Transverse colon (tissue), 4 donors: Measurements from ENCODE around the gene PAOX. TPM values are rescaled to one million over a fixed set of nuclear protein-coding genes. Genes with fewer than 3 reads are reported as not detected.

Source experiments
- DNase-seq: peaks from one replicate; pipeline ENCODE4 v3.0.0-alpha.2; 2019
- H3K27ac ChIP-seq, 4 donors: fragments of 200-600 bp; sonication (generic); 2 replicates each; pipeline ENCODE4 v1.5.1; 2016 to 2018; ENCODE audit warnings: inconsistent platforms in 4 of 4
- H3K27me3 ChIP-seq: fragments of 200-600 bp; sonication (generic); 2 replicates; pipeline ENCODE4 v1.5.1; 2017; ENCODE audit warnings: inconsistent platforms
- H3K36me3 ChIP-seq, 4 donors: fragments of 200-600 bp; sonication (generic); 2 replicates each; pipeline ENCODE4 v1.5.1; 2017 to 2019; ENCODE audit warnings: inconsistent platforms in 4 of 4
- H3K4me1 ChIP-seq, 4 donors: fragments of 200-600 bp; sonication (generic); 2 replicates each; pipeline ENCODE4 v1.5.1; 2017 to 2020; ENCODE audit warnings: inconsistent platforms in 4 of 4
- H3K4me3 ChIP-seq, 4 donors: fragments of 200-600 bp; sonication (generic); 1 replicate in 1 of 4; 2 replicates in 3 of 4; pipeline versions ENCODE4 v1.5.1 to v1.6.1; 2017 to 2019; ENCODE audit warnings: inconsistent platforms in 4 of 4
- H3K9me3 ChIP-seq, 2 donors: fragments of 200-600 bp; sonication (generic); 2 replicates each; pipeline ENCODE4 v1.5.1; 2017 to 2019; ENCODE audit warnings: inconsistent platforms in 2 of 2
- CTCF ChIP-seq, 5 experiments: fragments of 200-600 bp in 3 of 5; fragments of 450-650 bp in 2 of 5; sonication (generic) in 3 of 5; IDR thresholded peaks; 1 replicate in 2 of 5; 2 replicates in 3 of 5; pipeline ENCODE4 v1.5.1; 2016 to 2017; ENCODE audit warnings: antibody characterized with exemption in 5 of 5, inconsistent platforms in 3 of 5, mild to moderate bottlenecking in 2 of 5, moderate library complexity in 1 of 5
- EP300 ChIP-seq: sonication (generic); formaldehyde crosslinking; IDR thresholded peaks from one replicate; pipeline ENCODE4 v1.6.1; 2017; ENCODE audit warnings: antibody characterized with exemption, low read depth
- POLR2A ChIP-seq: fragments of 450-650 bp; IDR thresholded peaks from one replicate; pipeline ENCODE4 v1.6.1; 2016; ENCODE audit warnings: antibody characterized with exemption, mild to moderate bottlenecking, moderate library complexity
- POLR2AphosphoS5 ChIP-seq, 3 donors: sonication (generic); formaldehyde crosslinking; IDR thresholded peaks; one replicate each; pipeline ENCODE4 v1.6.1; 2016; ENCODE audit warnings: antibody characterized with exemption in 3 of 3
- whole genome bisulfite sequencing, 2 donors: methylation state at CpG; one replicate each; pipeline ENCODE4 v1.1.5; 2018; ENCODE audit warnings: low coverage in 1 of 2; 5-methylcytosine and 5-hydroxymethylcytosine counted together
- in situ Hi-C, 4 donors: fragments of 200-750 bp; cut with MboI; loops; one replicate each; pipeline versions ENCODE4 v1.15.0 to v1.15.1; 2017; ENCODE audit warnings: low sequenced_read_pairs in 3 of 4, low pct_ligation_motif_present in 1 of 4, low pct_unique_long_range_greater_than_20kb in 1 of 4
- intact Hi-C: fragments of 100-400 bp; cut with DNase I; formaldehyde crosslinking; loops from one replicate; pipeline ENCODE4 v1.15.1; 2023; ENCODE audit warnings: low total_unique reads
- small RNA-seq, 4 donors: library from RNA; depleted of rRNA; stranded (forward); fragments of <200 nt; gene quantifications; one replicate each; pipeline ENCODE3, GENCODE V24; 2016
- total RNA-seq, 4 donors: library from RNA; depleted of rRNA; stranded (reverse); fragments of >200 nt; gene quantifications; one replicate each; pipeline ENCODE4 v1.1.0, GENCODE V29; 2016

The PAOX gene
- total RNA-seq, 4 donors from 2014 or later: 11.3 to 32.4 (median 17.1) TPM

GRCh38 chr10:133440633-133441285 is 61.7 kb downstream of the PAOX start:
- Histone ChIP-seq H3K27ac (no peak overlapping the region), H3K4me1 (no peaks in the 10 kb centered on the region), H3K4me3 (no peak overlapping the region), H3K9me3 (no peaks in the 10 kb centered on the region), H3K27me3 (no peaks in the 10 kb centered on the region), H3K36me3 (no peaks in the 10 kb centered on the region)
- WGBS, 2 donors: 88% methylated on average over 14 of the region's 18 CpGs; no CpG with 5 or more reads in 1 of the 2 donors
- no peak for DNase-seq
- TF ChIP-seq POLR2A: no peak
- no peak for TF ChIP-seq EP300
- no peak for TF ChIP-seq POLR2AphosphoS5 (IDR thresholded peaks at IDR 0.05)
- no peak for TF ChIP-seq CTCF (IDR thresholded peaks at IDR 0.05)
- intact Hi-C loops (no loop called here), in situ Hi-C loops (no loop called here)

Small RNA genes lying within 50 kb of the gene (small RNA-seq; reads per million reads assigned to genes)
- 0 reads per million in 4 donors for gene AL360181.4
- gene BANF1P2: 0 reads per million in 4 donors
- 0 to 0.28 (median 0.23) reads per million in 4 donors for gene MIR3944

Other genes starting within 250 kb of the PAOX start
- 1 to 10 TPM in 1 of 4 donors, under 1 TPM in 1, not detected in 2; 0.14 to 1.2 TPM for gene KNDC1, start 219.0 kb upstream of the PAOX start, total RNA-seq
- not detected for gene UTF1, start 149.0 kb upstream of the PAOX start, total RNA-seq
- gene VENTX, start 141.4 kb upstream of the PAOX start, total RNA-seq: under 1 TPM in 2 of 4 donors, not detected in 2; 0.27 to 0.48 TPM
- gene ADAM8, start 102.4 kb upstream of the PAOX start, total RNA-seq: 10 to 100 TPM in 2 of 4 donors, 1 to 10 TPM in 2; 2.3 to 21.3 (median 13.7) TPM
- gene TUBGCP2, start 70.4 kb upstream of the PAOX start, total RNA-seq: 10 to 100 TPM; 37.5 to 68.3 (median 47.6) TPM
- 100 to 1,000 TPM in 1 of 4 donors, 10 to 100 TPM in 3; 21.8 to 104 (median 27.2) TPM for gene ZNF511, start 70.3 kb upstream of the PAOX start, total RNA-seq
- gene CALY, start 42.4 kb upstream of the PAOX start, total RNA-seq: 1 to 10 TPM in 1 of 4 donors, under 1 TPM in 1, not detected in 2; 0.82 to 1.3 TPM
- gene PRAP1, start 31.9 kb upstream of the PAOX start, total RNA-seq: 100 to 1,000 TPM in 3 of 4 donors, 1 to 10 TPM in 1; 3.8 to 990 (median 495) TPM
- gene FUOM, start 21.2 kb upstream of the PAOX start, total RNA-seq: 10 to 100 TPM in 3 of 4 donors, 1 to 10 TPM in 1; 1.2 to 43.3 (median 28.8) TPM
- gene ECHS1, start 5.9 kb upstream of the PAOX start, total RNA-seq: 100 to 1,000 TPM in 3 of 4 donors, 10 to 100 TPM in 1; 48.3 to 165 (median 120) TPM
- 100 to 1,000 TPM in 1 of 4 donors, 10 to 100 TPM in 3; 26.5 to 139 (median 47.0) TPM for gene MTG1, start 14.9 kb downstream of the PAOX start, total RNA-seq
- gene SPRN, start 45.4 kb downstream of the PAOX start, total RNA-seq: not detected
- gene SCART1, start 74.7 kb downstream of the PAOX start, total RNA-seq: 1 to 10 TPM; 1.6 to 6.5 (median 3.1) TPM
- gene CYP2E1, start 148.1 kb downstream of the PAOX start, total RNA-seq: 1 to 10 TPM in 1 of 4 donors, under 1 TPM in 2, not detected in 1; 0.64 to 3.4 (median 0.96) TPM
- 1 to 10 TPM in 1 of 4 donors, not detected in 3; 2.3 TPM for gene SYCE1, start 186.3 kb downstream of the PAOX start, total RNA-seq
- gene FRG2B, start 247.5 kb downstream of the PAOX start, total RNA-seq: not detected